Measurements from ENCODE around the gene KAT7. TPM values are rescaled to one million over a fixed set of nuclear protein-coding genes. Genes with fewer than 3 reads are reported as not detected.

KAT7 gene
- total RNA-seq, 2 experiments from 2014 or later, result 178 to 187 TPM

DNA sequence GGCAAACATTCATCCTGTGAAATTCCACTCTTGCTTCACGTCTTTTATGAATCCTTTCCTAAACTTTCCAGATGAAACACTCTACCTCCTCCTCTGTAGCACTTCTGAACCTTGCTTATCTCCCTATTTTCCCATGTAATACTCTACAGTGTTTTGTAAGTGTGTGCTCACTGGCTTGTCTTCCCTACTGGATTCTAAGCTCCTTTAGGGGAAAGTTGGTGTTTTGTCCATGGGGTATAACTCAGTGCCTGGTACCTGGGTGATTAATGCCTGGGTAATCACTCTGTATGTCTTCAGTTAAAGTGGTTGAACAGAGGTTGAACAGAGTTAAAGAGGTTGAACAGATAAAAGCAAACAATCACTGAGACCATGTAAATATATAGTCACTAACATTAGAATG lies 3.8 kb upstream of the KAT7 start:
- Mint-ChIP-seq H3K4me3 (no peak overlapping the region), H3K27me3 (no peaks in the 10 kb centered on the region), H3K9me3 (no peaks in the 10 kb centered on the region), H3K27ac (no peak overlapping the region), H3K4me1 (ENCODE audit: low read depth) (peaks cover 21% of the 10 kb centered on the region), H3K36me3 (ENCODE audit: low read depth) (peaks cover 19% of the 10 kb centered on the region)
- no peaks in the 10 kb centered on the region for H3K27me3 ChIP-seq (ENCODE audit: control insufficient read depth in 1 of 2, insufficient read depth in 2 of 2, low read length in 2 of 2)
- no peaks in the 10 kb centered on the region for H3K9me3 ChIP-seq (ENCODE audit: control insufficient read depth in 1 of 2, insufficient read depth in 1 of 2, low read length in 2 of 2)
- intact Hi-C loops (cut with DNase I, micrococcal nuclease), result loop anchor here in 1 of 2 experiments (10.0 kb wide), 1 partner anchor 290 kb away; the partner anchor contains the start of gene NGFR
- no peak for TF ChIP-seq CTCF (IDR thresholded peaks at IDR 0.05)
- peaks cover 2% of the 10 kb centered on the region for H3K36me3 ChIP-seq (ENCODE audit: insufficient read depth, low read length)
- H3K4me3 ChIP-seq (ENCODE audit: low read length), result no peak overlapping the region
- POLR2A ChIA-PET, result no interaction called here
- DNase-seq, result no peak
- CTCF ChIA-PET, result interaction anchor here (1.1 kb wide), 1 partner anchor 214 kb away, joined by 4 read pairs; no protein-coding TSS in a partner anchor
- no peak overlapping the region for H3K27ac ChIP-seq (ENCODE audit: low read depth in 1 of 2, low read length in 2 of 2)
- no peak for ATAC-seq (ENCODE audit: poor library complexity)
- H3K4me1 ChIP-seq (ENCODE audit: insufficient read depth, low read length), result peaks cover 14% of the 10 kb centered on the region

DNA sequence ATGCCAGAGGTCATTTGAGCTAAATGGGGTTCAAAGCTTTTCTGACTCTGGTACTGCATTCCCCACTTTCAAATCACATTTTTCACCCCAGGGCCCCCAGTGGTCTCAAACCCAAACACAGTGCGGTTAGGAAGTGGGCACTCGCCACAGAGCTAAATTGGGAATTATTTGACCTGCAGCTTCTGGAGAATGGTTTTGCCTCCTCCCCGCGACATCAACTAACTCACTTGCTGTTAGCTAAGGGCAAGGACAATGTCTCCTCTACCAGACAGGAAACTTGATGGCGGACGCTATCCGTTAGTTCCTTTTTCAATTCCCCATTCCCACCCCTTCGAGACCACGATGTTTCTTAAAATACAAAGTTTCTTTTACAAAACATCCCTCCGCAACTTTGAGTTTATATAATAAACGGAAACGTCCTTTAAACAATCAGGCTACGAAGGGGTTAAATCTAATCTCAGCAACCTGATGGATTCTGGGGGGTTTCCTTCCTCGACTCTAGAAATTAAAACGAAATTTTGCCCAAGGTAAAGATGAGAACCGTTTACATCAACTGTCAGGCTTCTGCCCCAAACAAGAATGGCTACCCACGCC lies 500 bp upstream of the KAT7 start:
- H3K27ac ChIP-seq (ENCODE audit: low read depth in 1 of 2, low read length in 2 of 2), result peak overlapping the region; percentile 98 to 99
- no peak for TF ChIP-seq CTCF (IDR thresholded peaks at IDR 0.05)
- H3K36me3 ChIP-seq (ENCODE audit: insufficient read depth, low read length), result peaks cover 27% of the 10 kb centered on the region
- Mint-ChIP-seq H3K27me3 (no peaks in the 10 kb centered on the region), H3K4me3 (peak overlapping the region; percentile 100), H3K36me3 (ENCODE audit: low read depth) (peaks cover 52% of the 10 kb centered on the region), H3K27ac (peak overlapping the region; percentile 96), H3K9me3 (no peaks in the 10 kb centered on the region), H3K4me1 (ENCODE audit: low read depth) (peaks cover 55% of the 10 kb centered on the region)
- no peaks in the 10 kb centered on the region for H3K27me3 ChIP-seq (ENCODE audit: control insufficient read depth in 1 of 2, insufficient read depth in 2 of 2, low read length in 2 of 2)
- peak overlapping the region; percentile 93 for H3K4me3 ChIP-seq (ENCODE audit: low read length)
- DNase-seq (peak in 6 of 14 experiments; percentile 2 to 25 (median 15)), ATAC-seq (ENCODE audit: poor library complexity) (no peak)
- ChIA-PET POLR2A (interaction anchor here (0.6 to 3.7 kb wide), 28 partner anchors 9 to 609 kb away, joined by 3 to 94 read pairs (median 5); partner anchors contain the start of genes FAM117A, ITGA3, LRRC59 and PHB1), CTCF (interaction anchor here (1.1 to 4.9 kb wide), 5 partner anchors 39 to 220 kb away, joined by 3 to 29 read pairs (median 3); partner anchors contain the start of gene SLC35B1)
- H3K9me3 ChIP-seq (ENCODE audit: control insufficient read depth in 1 of 2, insufficient read depth in 1 of 2, low read length in 2 of 2), result no peaks in the 10 kb centered on the region
- intact Hi-C loops (cut with DNase I, micrococcal nuclease), result loop anchor here (1.0 to 10.0 kb wide), 8 partner anchors 24 to 425 kb away; partner anchors contain the start of genes FAM117A (in 2 of the 2), NGFR (in 1 of the 2) and ZNF652 (in 1 of the 2)
- peaks cover 30% of the 10 kb centered on the region for H3K4me1 ChIP-seq (ENCODE audit: insufficient read depth, low read length)

- no peaks in the 10 kb centered on the region for H3K9me3 ChIP-seq (ENCODE audit: control insufficient read depth in 1 of 2, insufficient read depth in 1 of 2, low read length in 2 of 2)
- H3K27ac Mint-ChIP-seq, result peak overlapping the region; percentile 96
- H3K27me3 ChIP-seq (ENCODE audit: control insufficient read depth in 1 of 2, insufficient read depth in 2 of 2, low read length in 2 of 2), result no peaks in the 10 kb centered on the region
- H3K4me1 ChIP-seq (ENCODE audit: insufficient read depth, low read length), result peaks cover 39% of the 10 kb centered on the region
- no peaks in the 10 kb centered on the region for H3K27me3 Mint-ChIP-seq
- peaks cover 65% of the 10 kb centered on the region for H3K36me3 Mint-ChIP-seq (ENCODE audit: low read depth)
- ATAC-seq (ENCODE audit: poor library complexity) (no peak), DNase-seq (no peak)
- no peak for TF ChIP-seq CTCF (IDR thresholded peaks at IDR 0.05)
- CTCF ChIA-PET, result interaction anchor here (1.3 to 4.9 kb wide), 2 partner anchors 33 to 81 kb away, joined by 3 to 29 read pairs; partner anchors contain the start of gene SLC35B1
- peak overlapping the region; percentile 100 for H3K4me3 Mint-ChIP-seq
- peak overlapping the region; percentile 26 to 98 for H3K27ac ChIP-seq (ENCODE audit: low read depth in 1 of 2, low read length in 2 of 2)
- intact Hi-C loops (cut with DNase I, micrococcal nuclease), result loop anchor here (2.0 to 10.0 kb wide), 3 partner anchors 50 to 426 kb away; partner anchors contain the start of genes NGFR (in 1 of the 2) and ZNF652 (in 1 of the 2)
- peaks cover 66% of the 10 kb centered on the region for H3K4me1 Mint-ChIP-seq (ENCODE audit: low read depth)
- POLR2A ChIA-PET, result interaction anchor here (1.2 to 3.7 kb wide), 12 partner anchors 8 to 112 kb away, joined by 3 to 94 read pairs (median 14); partner anchors contain the start of genes FAM117A, SLC35B1 and SPOP
- no peaks in the 10 kb centered on the region for H3K9me3 Mint-ChIP-seq
- H3K36me3 ChIP-seq (ENCODE audit: insufficient read depth, low read length), result peaks cover 39% of the 10 kb centered on the region
- peak overlapping the region; percentile 93 for H3K4me3 ChIP-seq (ENCODE audit: low read length)
Measured at GRCh38 chr17:49789243-49789578, 730 bp downstream of the KAT7 start.

All from CD4-positive, alpha-beta T cell (primary cell).